Measurements from ENCODE around the gene FARP1. TPM values are rescaled to one million over a fixed set of nuclear protein-coding genes. Genes with fewer than 3 reads are reported as not detected.

The FARP1 gene
- total and polyA plus RNA-seq, 10 of the 15 experiments (the other 5 are each of a cell fraction or from before 2014, with no cell fraction given) = 0.17 to 6.9 (median 0.68) TPM

DNA sequence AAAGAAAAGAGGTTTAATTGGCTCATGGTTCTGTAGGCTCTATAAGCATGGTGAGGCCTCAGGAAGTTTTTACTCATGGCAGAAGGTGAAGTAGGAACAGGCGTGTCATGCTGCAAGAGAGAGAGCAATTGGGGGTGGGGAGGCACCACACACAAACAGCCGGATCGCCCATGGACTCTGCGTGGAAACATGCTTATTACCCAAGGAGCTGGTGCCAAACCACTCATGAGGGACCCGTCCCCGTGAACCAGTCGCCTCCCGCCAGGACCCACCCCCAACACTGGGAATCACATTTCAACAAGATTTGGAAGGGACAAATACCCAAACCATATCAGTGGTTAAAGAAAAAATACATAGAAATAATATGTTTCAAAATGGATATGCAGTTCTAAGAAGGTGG lies 208.7 kb downstream of the FARP1 start:
- SMC1A ChIA-PET (ENCODE audit: uncharacterized antibody, unreplicated experiment) = no interaction called here
- H3K27ac ChIP-seq (ENCODE audit: control insufficient read depth, insufficient read depth) = no peak overlapping the region
- no peak overlapping the region for H3K4me2 ChIP-seq (ENCODE audit: control insufficient read depth, insufficient read depth)
- POLR2A ChIA-PET = no interaction called here
- H3K36me3 ChIP-seq (ENCODE audit: control insufficient read depth in 2 of 2, insufficient read depth in 2 of 2, low read length in 1 of 2) = no peaks in the 10 kb centered on the region
- no peak overlapping the region for H3K4me3 ChIP-seq
- CTCF ChIA-PET = interaction anchor here (0.6 kb wide), 1 partner anchor 371 kb away, joined by 3 read pairs; no protein-coding TSS in a partner anchor
- in situ Hi-C loops (cut with MboI) (no loop called here), intact Hi-C loops (cut with micrococcal nuclease; ENCODE audit: unreplicated experiment) (no loop called here)
- no TSS peak for BruUV-seq (replicated peaks)
- FAIRE-seq (no peak), ATAC-seq (no peak), DNase-seq (ENCODE audit: low read depth, low spot score) (no peak)
- H3K27me3 ChIP-seq (replicated peaks in 1 of 2; ENCODE audit: control insufficient read depth in 2 of 2, insufficient read depth in 2 of 2, low read length in 1 of 2) = no peaks in the 10 kb centered on the region
- RAD21 ChIA-PET (ENCODE audit: unreplicated experiment) = no interaction called here
- no peaks in the 10 kb centered on the region for H3K9me3 ChIP-seq (replicated peaks; ENCODE audit: control insufficient read depth, insufficient read depth, low read length)
- no peaks in the 10 kb centered on the region for H3K4me1 ChIP-seq (ENCODE audit: control insufficient read depth, insufficient read depth, low read length)
- TF ChIP-seq BACH1 (IDR thresholded peaks at IDR 0.05; ENCODE audit: borderline replicate concordance) (no peak), ZZZ3 (IDR thresholded peaks at IDR 0.05; ENCODE audit: control insufficient read depth, insufficient read length, low read depth) (no peak), RAD21 (IDR thresholded peaks at IDR 0.05; ENCODE audit: insufficient read depth, low read depth, low read length) (no peak), MTA3 (IDR thresholded peaks at IDR 0.05; ENCODE audit: borderline replicate concordance, low read length) (no peak), IRF4 (IDR thresholded peaks at IDR 0.05; ENCODE audit: low read depth, low read length) (no peak), POLR2AphosphoS2 (IDR thresholded peaks at IDR 0.05; ENCODE audit: low read depth, low read length) (no peak), NFXL1 (IDR thresholded peaks at IDR 0.05; ENCODE audit: borderline replicate concordance) (no peak), BRCA1 (IDR thresholded peaks at IDR 0.05; ENCODE audit: low read depth, low read length) (no peak), TARDBP (IDR thresholded peaks at IDR 0.05; ENCODE audit: borderline replicate concordance) (no peak)
- TF ChIP-seq, protein P1, sequence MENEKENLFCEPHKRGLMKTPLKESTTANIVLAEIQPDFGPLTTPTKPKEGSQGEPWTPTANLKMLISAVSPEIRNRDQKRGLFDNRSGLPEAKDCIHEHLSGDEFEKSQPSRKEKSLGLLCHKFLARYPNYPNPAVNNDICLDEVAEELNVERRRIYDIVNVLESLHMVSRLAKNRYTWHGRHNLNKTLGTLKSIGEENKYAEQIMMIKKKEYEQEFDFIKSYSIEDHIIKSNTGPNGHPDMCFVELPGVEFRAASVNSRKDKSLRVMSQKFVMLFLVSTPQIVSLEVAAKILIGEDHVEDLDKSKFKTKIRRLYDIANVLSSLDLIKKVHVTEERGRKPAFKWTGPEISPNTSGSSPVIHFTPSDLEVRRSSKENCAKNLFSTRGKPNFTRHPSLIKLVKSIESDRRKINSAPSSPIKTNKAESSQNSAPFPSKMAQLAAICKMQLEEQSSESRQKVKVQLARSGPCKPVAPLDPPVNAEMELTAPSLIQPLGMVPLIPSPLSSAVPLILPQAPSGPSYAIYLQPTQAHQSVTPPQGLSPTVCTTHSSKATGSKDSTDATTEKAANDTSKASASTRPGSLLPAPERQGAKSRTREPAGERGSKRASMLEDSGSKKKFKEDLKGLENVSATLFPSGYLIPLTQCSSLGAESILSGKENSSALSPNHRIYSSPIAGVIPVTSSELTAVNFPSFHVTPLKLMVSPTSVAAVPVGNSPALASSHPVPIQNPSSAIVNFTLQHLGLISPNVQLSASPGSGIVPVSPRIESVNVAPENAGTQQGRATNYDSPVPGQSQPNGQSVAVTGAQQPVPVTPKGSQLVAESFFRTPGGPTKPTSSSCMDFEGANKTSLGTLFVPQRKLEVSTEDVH (IDR thresholded peaks at IDR 0.05; ENCODE audit: low read depth, partially characterized antibody) = no peak
- TF ChIP-seq, protein P2, sequence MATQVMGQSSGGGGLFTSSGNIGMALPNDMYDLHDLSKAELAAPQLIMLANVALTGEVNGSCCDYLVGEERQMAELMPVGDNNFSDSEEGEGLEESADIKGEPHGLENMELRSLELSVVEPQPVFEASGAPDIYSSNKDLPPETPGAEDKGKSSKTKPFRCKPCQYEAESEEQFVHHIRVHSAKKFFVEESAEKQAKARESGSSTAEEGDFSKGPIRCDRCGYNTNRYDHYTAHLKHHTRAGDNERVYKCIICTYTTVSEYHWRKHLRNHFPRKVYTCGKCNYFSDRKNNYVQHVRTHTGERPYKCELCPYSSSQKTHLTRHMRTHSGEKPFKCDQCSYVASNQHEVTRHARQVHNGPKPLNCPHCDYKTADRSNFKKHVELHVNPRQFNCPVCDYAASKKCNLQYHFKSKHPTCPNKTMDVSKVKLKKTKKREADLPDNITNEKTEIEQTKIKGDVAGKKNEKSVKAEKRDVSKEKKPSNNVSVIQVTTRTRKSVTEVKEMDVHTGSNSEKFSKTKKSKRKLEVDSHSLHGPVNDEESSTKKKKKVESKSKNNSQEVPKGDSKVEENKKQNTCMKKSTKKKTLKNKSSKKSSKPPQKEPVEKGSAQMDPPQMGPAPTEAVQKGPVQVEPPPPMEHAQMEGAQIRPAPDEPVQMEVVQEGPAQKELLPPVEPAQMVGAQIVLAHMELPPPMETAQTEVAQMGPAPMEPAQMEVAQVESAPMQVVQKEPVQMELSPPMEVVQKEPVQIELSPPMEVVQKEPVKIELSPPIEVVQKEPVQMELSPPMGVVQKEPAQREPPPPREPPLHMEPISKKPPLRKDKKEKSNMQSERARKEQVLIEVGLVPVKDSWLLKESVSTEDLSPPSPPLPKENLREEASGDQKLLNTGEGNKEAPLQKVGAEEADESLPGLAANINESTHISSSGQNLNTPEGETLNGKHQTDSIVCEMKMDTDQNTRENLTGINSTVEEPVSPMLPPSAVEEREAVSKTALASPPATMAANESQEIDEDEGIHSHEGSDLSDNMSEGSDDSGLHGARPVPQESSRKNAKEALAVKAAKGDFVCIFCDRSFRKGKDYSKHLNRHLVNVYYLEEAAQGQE (IDR thresholded peaks at IDR 0.05; ENCODE audit: low read depth, low read length) = no peak
- 42% methylated on average over 8 of the region's 8 CpGs for WGBS (ENCODE audit: insufficient coverage, insufficient replicate concordance, low lambda C conversion rate, missing lambda C conversion rate)
- no peak overlapping the region for H2AFZ ChIP-seq (ENCODE audit: control insufficient read depth, low read depth, low read length)
- H4K20me1 ChIP-seq (ENCODE audit: control insufficient read depth, insufficient read depth) = no peaks in the 10 kb centered on the region
- H3K79me2 ChIP-seq (ENCODE audit: control insufficient read depth, insufficient read depth, low read length) = no peaks in the 10 kb centered on the region
- no peak overlapping the region for H3K9ac ChIP-seq (ENCODE audit: control insufficient read depth, insufficient read depth, low read length)
